GM12872 (cell line): Measurements from ENCODE around the gene IMMT.

Experiments used
- TF ChIP-seq, protein P1 (sequence below): IDR thresholded peaks from 3 replicates; pipeline ENCODE4 v1.5.1; 2011; ENCODE audit warnings: low read depth, mild to moderate bottlenecking, low read length, moderate library complexity; ENCODE audit not compliant: insufficient read depth

Gene IMMT

DNA sequence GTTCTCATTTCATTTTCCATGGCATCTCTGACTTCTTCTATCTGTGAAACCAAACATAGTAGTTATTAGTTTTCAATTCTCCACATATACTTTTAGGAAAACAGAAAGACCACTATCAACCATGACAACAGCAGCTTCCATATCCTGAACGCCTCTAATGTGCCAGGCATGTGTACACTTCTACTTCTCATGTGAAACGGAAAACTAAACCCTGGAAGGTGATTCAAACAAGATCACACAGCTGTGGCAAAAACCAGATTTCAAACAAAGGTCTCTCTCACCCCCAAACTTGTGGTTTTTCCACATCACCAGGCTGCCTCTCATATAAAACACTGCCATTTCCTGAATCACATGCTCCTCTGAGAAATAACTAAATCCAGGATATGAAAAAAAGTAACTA is 47.5 kb downstream of the IMMT start:
- TF ChIP-seq, protein P1, sequence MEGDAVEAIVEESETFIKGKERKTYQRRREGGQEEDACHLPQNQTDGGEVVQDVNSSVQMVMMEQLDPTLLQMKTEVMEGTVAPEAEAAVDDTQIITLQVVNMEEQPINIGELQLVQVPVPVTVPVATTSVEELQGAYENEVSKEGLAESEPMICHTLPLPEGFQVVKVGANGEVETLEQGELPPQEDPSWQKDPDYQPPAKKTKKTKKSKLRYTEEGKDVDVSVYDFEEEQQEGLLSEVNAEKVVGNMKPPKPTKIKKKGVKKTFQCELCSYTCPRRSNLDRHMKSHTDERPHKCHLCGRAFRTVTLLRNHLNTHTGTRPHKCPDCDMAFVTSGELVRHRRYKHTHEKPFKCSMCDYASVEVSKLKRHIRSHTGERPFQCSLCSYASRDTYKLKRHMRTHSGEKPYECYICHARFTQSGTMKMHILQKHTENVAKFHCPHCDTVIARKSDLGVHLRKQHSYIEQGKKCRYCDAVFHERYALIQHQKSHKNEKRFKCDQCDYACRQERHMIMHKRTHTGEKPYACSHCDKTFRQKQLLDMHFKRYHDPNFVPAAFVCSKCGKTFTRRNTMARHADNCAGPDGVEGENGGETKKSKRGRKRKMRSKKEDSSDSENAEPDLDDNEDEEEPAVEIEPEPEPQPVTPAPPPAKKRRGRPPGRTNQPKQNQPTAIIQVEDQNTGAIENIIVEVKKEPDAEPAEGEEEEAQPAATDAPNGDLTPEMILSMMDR = no peak

DNA sequence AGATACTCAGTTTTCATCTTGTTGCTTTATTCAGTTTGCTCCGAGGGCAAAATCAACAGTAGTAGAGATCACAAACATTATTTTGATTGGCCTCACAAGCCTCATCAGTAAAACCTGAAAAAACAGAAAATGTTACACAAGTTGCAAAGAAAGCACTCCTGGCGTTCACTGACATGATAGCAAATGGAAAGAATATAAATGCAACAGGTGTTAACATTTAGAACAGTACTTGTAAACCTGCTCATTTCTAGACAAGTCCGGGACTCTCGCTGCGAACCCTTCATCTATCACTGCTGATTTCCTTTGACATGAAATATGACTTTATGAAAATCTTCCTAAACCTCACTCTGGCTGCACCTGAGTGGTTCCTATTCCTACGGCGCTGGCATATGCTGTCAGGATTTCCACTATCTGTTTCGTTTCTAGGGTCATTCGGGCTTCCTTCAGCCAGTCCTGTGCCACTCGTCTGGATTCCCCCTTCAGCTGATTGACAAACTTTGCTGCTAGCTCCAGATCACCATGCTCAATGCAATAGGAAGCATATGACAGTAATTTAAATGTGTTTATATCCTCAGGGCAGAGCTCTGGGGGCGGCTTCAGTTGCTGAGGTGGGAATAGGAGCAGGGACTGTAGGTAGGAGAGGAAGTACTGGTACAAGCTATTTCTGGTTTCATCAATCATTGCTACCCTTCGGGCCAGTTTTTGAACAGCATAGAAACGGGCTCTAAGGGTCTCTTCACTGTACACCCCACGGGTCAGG is 51.2 kb downstream of the IMMT start:
- TF ChIP-seq, protein P1 = no peak

DNA sequence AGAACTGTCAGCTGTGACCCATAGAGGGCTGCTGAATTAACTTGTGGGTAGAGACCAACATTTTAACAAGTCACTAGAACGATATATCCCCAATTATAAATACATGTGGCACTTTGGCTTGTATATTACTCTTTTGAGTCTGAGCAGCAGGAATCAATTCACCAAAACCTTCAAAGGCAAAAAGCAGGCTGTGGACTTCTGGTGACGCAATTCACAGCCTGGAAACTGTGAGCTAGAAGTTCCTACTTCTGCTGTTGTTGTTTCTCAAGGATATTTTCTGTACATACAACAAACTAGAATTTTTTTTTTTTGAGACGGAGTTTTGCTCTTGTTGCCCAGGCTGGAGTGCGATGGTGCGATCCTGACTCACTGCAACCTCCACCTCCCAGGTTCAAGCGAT is 52.0 kb downstream of the IMMT start:
- TF ChIP-seq, protein P1 = no peak

DNA sequence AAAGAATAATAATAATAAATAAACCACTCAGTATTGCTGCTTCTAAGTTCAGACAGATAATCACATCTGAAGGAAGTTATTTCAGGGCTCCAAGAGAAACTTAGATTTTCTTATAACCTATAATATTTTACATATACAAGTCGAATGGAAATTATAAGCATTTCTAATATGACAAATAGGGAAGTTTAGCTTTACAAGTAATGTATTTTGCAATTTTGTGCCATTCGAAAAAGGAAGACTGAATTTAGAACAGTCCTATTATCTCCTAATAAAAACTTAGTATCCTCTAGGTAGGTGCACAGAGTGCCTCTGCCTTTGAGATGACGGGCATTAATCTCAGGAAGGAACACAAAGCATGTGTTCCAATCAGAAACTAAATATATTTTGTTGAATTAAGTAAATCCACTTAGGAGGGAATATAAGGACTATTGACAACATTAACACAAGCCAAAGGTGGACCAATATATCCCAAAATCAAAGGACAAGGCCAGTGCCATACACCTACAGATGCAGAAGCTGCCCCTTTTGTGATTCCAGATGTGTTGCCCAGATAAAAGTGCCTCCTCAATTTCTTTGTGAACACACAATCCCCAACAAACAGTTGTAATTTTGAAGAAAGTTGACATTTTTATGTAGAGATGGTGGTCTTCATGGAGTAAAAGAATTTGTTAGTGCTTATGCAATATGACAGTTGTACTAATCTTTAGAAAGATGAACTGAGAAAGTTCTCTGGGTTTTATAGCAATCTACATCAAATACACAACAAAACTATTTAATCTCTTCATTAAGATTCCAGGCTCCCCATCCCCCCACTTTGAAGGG is 52.6 kb downstream of the IMMT start:
- TF ChIP-seq, protein P1 = no peak

DNA sequence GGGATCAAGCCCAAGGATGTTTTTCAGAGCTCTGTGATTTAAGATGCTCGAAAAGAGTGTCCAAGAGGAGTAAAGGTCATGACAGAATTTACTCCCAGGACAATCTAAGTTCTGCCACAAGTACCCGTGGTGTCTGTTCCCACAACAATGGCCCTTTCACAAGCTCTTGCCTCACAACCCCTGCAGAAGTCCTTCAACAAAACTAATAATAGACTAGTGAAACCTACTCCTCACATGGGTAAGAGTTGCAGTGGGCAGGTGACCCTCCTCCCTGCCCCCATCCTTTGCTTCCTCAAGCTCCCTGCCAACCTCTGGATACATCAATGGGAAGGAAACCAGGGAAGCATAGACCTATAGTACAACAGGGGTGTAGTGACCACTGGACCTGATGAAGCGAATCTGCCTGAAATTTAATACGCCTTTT is 54.3 kb downstream of the IMMT start:
- TF ChIP-seq, protein P1 = no peak

DNA sequence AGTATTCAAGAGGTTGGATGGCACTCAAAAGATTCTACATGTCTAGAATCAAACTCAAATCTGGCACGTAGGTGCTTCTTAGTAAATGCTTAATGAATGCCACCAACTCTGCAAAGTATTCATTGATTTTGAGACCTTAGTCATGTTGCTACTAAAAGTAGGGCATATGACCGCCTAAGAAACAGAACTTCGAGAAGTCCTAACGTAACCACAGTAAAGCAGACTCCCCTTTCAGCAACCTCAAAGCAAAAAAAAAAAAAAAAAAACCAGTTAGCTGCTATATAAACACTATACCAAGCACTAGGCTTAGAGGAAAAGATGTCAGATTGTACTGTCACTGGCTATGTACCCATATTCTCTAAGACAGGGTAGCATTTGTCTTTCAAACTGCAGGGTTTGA is 55.3 kb downstream of the IMMT start:
- TF ChIP-seq, protein P1 = no peak

DNA sequence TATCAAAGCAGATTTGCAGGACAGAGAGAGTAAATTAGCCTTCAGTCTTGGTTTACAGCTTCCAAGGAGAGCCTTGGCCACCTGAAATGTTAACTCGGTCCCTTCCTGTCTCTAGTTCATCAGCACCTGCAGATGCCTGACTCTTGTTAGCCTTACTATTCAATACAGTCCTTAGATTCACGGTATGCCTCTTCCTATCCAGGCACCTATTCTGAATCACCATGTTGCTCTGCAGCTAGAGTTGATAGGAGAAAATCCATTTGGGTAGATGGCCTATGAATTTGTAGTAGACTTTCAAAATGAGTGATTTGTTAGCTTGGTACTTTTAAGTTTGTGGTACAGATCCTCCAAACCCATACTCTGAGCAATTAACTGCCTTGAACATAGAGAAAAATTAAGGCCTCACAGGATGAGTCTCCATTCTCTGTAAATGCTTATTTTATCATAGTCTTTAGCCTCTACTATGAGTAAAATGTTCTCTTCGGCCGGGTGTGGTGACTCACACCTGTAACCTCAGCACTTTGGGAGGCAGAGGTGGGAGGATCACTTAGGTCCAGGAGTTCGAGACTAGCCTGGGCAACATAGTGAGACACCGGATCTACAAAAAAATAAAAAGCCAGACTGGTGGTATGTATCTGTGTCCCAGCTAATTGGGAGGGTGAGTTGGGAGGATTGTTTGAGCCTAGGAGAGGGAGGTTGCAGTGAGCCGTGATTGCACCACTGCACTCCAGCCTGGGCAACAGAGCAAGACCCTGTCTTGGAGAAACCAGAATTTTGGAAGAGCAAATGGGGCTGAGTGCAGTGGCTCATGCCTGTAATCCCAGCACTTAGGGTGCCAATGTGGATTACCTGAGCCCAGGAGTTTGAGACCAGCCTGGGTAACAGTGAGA is 56.3 kb downstream of the IMMT start:
- TF ChIP-seq, protein P1 = no peak
